Islet of Langerhans (tissue), 1 donor: Measurements from ENCODE around the gene PALLD.

Experiments used
- FAIRE-seq: peaks from one replicate; lab custom pipeline; 2011; peaks lifted over from hg19 to GRCh38; lab: Jason Lieb, UNC

PALLD gene

DNA sequence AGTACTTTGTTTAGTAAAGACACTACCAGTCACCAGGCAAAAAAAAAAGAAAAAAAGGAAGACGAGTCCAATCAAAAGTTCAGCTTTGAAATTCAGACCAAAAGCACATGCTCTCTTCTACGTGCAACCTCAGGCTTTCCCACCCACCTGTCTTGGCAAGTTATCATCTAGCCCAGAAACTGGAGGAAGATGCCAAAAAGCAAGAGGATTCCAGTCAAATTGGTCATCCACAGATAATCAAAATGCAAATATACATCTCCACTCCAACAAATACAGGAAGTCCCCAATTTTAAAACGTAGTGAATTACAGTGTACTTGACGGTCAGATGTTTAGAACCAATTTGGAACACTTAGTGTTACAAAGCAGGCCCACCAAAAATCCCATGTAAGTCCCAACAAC is 96.5 kb downstream of the PALLD start:
- no peak for FAIRE-seq

- no peak for FAIRE-seq
Measured at GRCh38 chr4:168594121-168594520, 97.3 kb downstream of the PALLD start.

GRCh38 chr4:168598191-168598590 is 101.3 kb downstream of the PALLD start:
- FAIRE-seq: peak; percentile 90

- no peak for FAIRE-seq
Measured at GRCh38 chr4:168600796-168601583, 104.1 kb downstream of the PALLD start.

GRCh38 chr4:168601899-168602298 is 105.0 kb downstream of the PALLD start:
- FAIRE-seq: no peak

DNA sequence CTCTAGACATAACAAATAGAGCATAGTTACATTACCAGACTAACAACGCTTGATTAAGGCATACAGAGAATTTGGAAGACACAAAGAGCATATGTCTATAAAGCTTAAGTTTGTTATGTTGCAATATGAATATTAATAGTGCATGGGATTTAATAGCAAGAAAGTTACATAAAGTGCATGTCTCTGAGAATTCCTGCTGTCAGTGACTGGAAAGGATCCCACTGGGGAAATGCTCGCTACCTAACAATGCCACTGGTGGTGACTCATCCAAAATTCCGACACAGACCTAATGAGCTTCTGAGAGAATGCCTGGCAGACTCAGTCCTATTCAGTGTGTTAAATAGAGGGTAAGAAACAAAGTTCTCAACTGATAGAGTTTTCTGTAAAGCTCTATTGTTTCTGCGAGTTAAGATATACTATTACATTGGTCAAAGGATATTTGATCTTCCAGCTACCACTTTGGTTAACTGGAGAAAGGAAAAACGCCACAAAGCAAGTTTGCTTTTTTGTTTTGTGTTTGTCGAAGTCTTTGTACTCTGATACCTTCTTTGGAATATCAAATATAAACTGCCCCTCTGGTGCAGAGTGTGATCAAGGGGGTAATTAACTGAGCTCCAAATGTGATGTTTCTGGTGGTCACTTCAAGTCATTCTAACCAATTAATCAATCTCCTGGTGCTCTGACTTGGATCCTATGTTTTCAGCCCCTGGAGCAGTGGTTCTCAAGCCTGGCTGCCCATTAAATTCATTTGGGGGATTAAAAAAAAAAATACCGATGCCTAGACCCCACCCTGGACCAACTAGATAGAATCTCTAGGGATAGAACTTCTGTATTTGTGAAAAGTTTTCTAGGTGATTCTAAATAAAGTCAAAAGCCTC is 107.9 kb downstream of the PALLD start:
- no peak for FAIRE-seq

DNA sequence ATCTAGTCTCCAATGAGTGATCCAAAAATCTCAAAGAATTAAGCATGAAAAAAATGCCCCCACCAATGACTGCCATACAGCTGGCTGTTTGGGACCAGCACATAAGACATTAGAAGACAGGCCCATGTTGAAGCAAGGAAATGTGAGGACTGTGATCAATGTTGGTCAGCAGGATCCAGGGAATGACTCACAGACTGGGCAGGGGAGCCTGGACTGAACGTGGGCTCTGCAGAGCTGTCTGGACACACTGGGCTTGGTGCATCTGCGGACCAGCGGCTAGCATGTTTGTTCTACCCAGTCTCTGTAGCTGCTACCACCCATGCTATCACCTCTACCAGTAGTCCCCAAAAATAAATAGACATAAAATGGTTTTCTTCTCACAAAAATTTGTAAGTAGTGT is 108.6 kb downstream of the PALLD start:
- no peak for FAIRE-seq

- FAIRE-seq: no peak
Measured at GRCh38 chr4:168607215-168607614, 110.4 kb downstream of the PALLD start.

- FAIRE-seq: no peak
Measured at GRCh38 chr4:168608771-168609170, 111.9 kb downstream of the PALLD start.

DNA sequence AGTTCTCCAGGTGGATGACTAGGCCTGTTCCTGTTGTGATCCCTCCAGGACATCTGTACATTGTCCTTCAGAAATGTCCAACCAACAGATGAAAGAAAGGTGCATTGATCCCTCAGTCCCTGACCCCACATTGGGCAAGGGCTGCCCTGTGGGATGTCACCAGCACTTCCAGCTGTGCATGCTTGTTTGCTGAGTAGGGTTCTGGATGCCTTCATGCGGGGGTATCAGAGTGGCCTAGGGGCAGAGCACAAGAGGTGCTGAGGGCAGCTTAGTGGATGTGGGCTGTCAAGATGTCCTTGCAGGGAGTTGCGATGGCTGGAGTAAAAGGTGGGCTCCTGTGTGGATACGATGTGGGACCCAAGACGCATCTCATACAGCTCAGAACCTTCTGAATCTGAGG is 112.5 kb downstream of the PALLD start:
- FAIRE-seq: no peak

DNA sequence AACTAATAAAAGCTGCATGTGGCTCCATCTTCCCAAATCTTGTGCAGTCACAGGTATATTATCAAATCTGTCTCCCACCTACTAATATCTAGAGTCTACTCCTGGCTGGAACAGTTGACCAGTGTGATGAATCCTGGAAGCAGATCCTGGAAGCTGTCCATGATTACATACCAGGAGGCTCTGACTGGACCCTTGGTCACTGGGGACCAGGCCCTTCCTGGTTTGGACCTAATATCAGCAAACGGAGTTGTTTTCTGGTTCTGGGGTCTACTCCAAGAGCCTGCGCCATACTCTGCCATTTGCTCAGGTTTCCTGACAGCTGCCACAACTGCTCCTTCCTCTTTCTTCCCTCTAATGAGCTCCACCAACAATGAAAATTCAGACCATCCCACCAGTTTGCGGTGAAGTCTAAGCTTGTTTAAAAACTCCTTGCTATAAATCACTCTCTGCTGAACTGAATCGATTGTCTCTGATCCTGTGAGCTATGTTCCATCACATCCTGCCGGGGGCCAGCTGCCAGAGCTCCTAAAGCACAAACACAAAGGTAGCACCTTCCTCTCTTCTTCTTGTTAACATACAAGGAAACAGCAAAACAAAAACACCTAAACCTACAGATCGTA is 114.2 kb downstream of the PALLD start:
- no peak for FAIRE-seq

- no peak for FAIRE-seq
Measured at GRCh38 chr4:168612450-168613135, 115.7 kb downstream of the PALLD start.

GRCh38 chr4:168613869-168614268 is 117.0 kb downstream of the PALLD start:
- FAIRE-seq: no peak

DNA sequence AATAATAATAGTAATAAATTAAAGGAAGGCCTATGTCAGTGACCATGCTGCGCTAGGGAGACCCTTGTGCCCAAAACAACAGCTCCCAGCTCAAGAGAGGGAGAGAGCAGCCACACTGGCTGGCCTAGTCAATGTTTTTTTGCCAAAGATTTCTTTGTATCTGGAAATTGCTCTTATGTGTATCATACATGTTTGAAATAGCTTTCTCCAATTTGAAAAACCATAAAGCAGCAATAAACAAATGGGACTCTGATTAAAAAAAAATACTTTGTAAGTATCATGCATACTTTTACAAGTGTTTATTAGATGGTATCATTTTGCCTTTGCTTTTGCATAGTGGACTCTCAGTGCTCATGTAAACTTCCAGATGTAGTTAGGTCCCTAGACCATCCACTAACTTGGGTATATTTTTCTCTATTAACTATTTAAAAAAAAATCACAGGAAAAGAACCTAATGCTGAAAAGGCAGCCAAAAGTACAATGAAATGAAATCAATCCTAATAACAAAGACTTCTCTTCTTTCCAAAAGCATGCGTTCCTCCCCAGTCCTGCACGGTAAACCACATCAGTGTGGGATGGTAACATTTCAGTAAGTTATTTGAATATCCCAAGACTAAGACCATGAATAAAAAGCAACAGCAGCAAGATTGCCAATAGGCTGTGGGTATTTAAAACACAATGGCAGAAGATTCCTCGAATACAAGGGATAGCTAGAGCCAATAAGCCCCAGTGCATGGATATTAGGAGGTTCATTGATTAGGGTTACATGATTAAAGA is 117.6 kb downstream of the PALLD start:
- no peak for FAIRE-seq

DNA sequence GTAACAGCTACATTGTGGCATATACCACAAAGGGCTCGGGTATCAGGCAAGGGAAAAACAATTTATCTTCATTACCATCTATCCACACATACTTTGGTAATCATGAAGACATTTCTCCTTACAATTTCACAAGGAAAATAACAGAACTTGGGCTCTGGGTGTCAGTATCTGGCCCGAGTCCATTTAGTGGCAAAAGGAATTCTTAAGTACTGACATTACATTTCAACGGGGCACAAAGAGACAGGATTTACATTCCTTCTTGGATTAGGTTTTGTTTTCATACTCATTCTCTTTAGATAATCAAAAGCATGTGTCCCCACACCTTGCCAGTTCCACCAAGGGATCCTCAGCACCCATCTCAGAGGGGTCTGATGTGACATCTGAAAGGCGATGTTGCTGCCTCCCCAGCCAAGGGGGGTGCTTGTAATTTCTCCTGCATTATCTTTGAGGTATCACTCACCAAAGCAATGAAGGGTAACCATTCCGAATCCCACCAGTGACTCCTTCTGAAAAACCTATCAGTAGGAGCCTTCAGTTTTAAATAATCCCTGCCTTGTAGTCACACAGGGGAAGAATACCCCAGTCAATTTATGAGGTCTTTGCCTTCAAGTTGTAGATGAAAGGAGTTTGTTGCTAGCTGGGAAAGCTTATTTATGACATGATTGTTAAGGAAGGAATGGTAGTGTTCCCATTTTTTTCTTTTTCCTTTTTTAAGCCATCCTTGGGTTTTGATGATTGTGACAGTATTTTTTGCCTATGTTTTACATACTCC is 118.6 kb downstream of the PALLD start:
- no peak for FAIRE-seq

GRCh38 chr4:168618577-168619265 is 121.9 kb downstream of the PALLD start:
- no peak for FAIRE-seq

- no peak for FAIRE-seq
Measured at GRCh38 chr4:168619266-168619631, 122.4 kb downstream of the PALLD start.

GRCh38 chr4:168621806-168622589 is 125.1 kb downstream of the PALLD start:
- no peak for FAIRE-seq

GRCh38 chr4:168622600-168622999 is 125.7 kb downstream of the PALLD start:
- FAIRE-seq: no peak
